ENCODE measurements around the gene VIPR2.
"Not testable (repeated sequence)": the region's sequence is repeated elsewhere in the genome, so short reads cannot be mapped to it uniquely, and the experiment has no call there.

VIPR2 gene

GRCh38 chr7:159105066-159105780 lies 39.4 kb downstream of the VIPR2 start:
- no peak for DNase-seq (ENCODE audit: low read depth, low spot score)

- DNase-seq (ENCODE audit: low read depth, low spot score) = no peak
Measured at GRCh38 chr7:159104188-159104920, 40.3 kb downstream of the VIPR2 start.

GRCh38 chr7:159103382-159104187 lies 41.1 kb downstream of the VIPR2 start:
- DNase-seq (ENCODE audit: low read depth, low spot score) = no peak

GRCh38 chr7:159102681-159103381 lies 41.8 kb downstream of the VIPR2 start:
- DNase-seq (ENCODE audit: low read depth, low spot score) = no peak

- DNase-seq (ENCODE audit: low read depth, low spot score) = not testable (repeated sequence)
Measured at GRCh38 chr7:159101661-159102091, 43.0 kb downstream of the VIPR2 start.

GRCh38 chr7:159101083-159101395 lies 43.6 kb downstream of the VIPR2 start:
- DNase-seq (ENCODE audit: low read depth, low spot score) = not testable (repeated sequence)

- not testable (repeated sequence) for DNase-seq (ENCODE audit: low read depth, low spot score)
Measured at GRCh38 chr7:159100281-159101082, 44.2 kb downstream of the VIPR2 start.

- DNase-seq (ENCODE audit: low read depth, low spot score) = no peak
Measured at GRCh38 chr7:159099711-159100231, 44.9 kb downstream of the VIPR2 start.

- DNase-seq (ENCODE audit: low read depth, low spot score) = no peak
Measured at GRCh38 chr7:159098811-159099655, 45.6 kb downstream of the VIPR2 start.

GRCh38 chr7:159098424-159098786 lies 46.3 kb downstream of the VIPR2 start:
- DNase-seq (ENCODE audit: low read depth, low spot score) = no peak

GRCh38 chr7:159097661-159098423 lies 46.8 kb downstream of the VIPR2 start:
- no peak for DNase-seq (ENCODE audit: low read depth, low spot score)

- no peak for DNase-seq (ENCODE audit: low read depth, low spot score)
Measured at GRCh38 chr7:159096736-159097581, 47.7 kb downstream of the VIPR2 start.

GRCh38 chr7:159095979-159096411 lies 48.7 kb downstream of the VIPR2 start:
- DNase-seq (ENCODE audit: low read depth, low spot score) = no peak

- DNase-seq (ENCODE audit: low read depth, low spot score) = no peak
Measured at GRCh38 chr7:159094919-159095915, 49.5 kb downstream of the VIPR2 start.

GRCh38 chr7:159094023-159094740 lies 50.5 kb downstream of the VIPR2 start:
- DNase-seq (ENCODE audit: low read depth, low spot score) = no peak

- no peak for DNase-seq (ENCODE audit: low read depth, low spot score)
Measured at GRCh38 chr7:159093351-159093971, 51.2 kb downstream of the VIPR2 start.
